Ishikawa (cell line): Measurements from ENCODE around the gene TCEAL9.

ENCODE experiments used
- CEBPB ChIP-seq: IDR thresholded peaks from 2 replicates; pipeline ENCODE4 v1.6.1; 2012
- CREB1 ChIP-seq: IDR thresholded peaks from 2 replicates; pipeline ENCODE4 v1.6.1; 2012; ENCODE audit warnings: low read depth
- EGR1 ChIP-seq: IDR thresholded peaks from 2 replicates; pipeline ENCODE4 v1.6.1; 2012
- EP300 ChIP-seq: IDR thresholded peaks from 2 replicates; pipeline ENCODE4 v1.6.1; 2012; ENCODE audit warnings: borderline replicate concordance
- FOXM1 ChIP-seq: IDR thresholded peaks from 2 replicates; pipeline ENCODE4 v1.6.1; 2012; ENCODE audit warnings: low read depth, borderline replicate concordance
- NFIC ChIP-seq: IDR thresholded peaks from 2 replicates; pipeline ENCODE4 v1.6.1; 2012
- RAD21 ChIP-seq: IDR thresholded peaks from 2 replicates; pipeline ENCODE4 v1.6.1; 2012; ENCODE audit warnings: low read depth
- TAF1 ChIP-seq: IDR thresholded peaks from 2 replicates; pipeline ENCODE4 v1.6.1; 2012; ENCODE audit warnings: low read depth, mild to moderate bottlenecking
- TCF12 ChIP-seq: IDR thresholded peaks from 2 replicates; pipeline ENCODE4 v1.6.1; 2012; ENCODE audit warnings: low read depth
- TEAD4 ChIP-seq: IDR thresholded peaks from 2 replicates; pipeline ENCODE4 v1.6.1; 2012
- YY1 ChIP-seq: IDR thresholded peaks from 2 replicates; pipeline ENCODE4 v1.6.1; 2012; ENCODE audit warnings: low read depth
- ZBTB7A ChIP-seq: IDR thresholded peaks from 2 replicates; pipeline ENCODE4 v1.6.1; 2012; ENCODE audit warnings: low read depth
- TF ChIP-seq, protein P1 (sequence below): IDR thresholded peaks from 2 replicates; pipeline ENCODE4 v1.6.1; 2012
- TF ChIP-seq, protein P2 (sequence below): IDR thresholded peaks from 2 replicates; pipeline ENCODE4 v1.6.1; 2012; ENCODE audit warnings: low read depth, mild to moderate bottlenecking
- TF ChIP-seq, protein P3 (sequence below): IDR thresholded peaks from 2 replicates; pipeline ENCODE4 v1.6.1; 2012

TCEAL9 gene

DNA sequence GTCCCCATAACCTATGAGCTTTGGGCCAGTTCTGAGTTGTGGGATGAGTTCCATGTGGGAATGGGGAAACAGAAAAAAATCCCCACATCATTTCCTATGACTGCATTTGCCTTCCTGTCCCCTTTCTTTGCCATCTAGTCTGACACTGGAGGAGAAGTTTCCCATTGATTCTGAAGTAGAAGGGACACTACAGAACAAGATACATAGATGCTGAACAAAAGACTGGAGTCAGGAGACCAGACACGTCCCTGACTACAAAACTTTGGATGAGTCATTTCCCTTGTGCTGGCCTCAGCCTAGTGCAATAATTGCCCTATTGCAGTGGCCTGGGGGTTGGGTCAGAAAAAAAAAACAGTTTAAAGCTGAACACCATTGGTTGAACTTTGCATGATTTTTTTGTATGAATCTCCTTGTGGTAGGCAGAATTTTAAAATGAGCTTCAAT, 42.1 kb downstream of the TCEAL9 start:
- no peak for TF ChIP-seq TCF12
- no peak for TF ChIP-seq YY1
- TF ChIP-seq EP300, result no peak
- TF ChIP-seq CEBPB, result no peak
- no peak for TF ChIP-seq NFIC
- TF ChIP-seq FOXM1, result no peak
- TF ChIP-seq, protein P1, sequence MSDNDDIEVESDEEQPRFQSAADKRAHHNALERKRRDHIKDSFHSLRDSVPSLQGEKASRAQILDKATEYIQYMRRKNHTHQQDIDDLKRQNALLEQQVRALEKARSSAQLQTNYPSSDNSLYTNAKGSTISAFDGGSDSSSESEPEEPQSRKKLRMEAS, result no peak
- TF ChIP-seq, protein P2, sequence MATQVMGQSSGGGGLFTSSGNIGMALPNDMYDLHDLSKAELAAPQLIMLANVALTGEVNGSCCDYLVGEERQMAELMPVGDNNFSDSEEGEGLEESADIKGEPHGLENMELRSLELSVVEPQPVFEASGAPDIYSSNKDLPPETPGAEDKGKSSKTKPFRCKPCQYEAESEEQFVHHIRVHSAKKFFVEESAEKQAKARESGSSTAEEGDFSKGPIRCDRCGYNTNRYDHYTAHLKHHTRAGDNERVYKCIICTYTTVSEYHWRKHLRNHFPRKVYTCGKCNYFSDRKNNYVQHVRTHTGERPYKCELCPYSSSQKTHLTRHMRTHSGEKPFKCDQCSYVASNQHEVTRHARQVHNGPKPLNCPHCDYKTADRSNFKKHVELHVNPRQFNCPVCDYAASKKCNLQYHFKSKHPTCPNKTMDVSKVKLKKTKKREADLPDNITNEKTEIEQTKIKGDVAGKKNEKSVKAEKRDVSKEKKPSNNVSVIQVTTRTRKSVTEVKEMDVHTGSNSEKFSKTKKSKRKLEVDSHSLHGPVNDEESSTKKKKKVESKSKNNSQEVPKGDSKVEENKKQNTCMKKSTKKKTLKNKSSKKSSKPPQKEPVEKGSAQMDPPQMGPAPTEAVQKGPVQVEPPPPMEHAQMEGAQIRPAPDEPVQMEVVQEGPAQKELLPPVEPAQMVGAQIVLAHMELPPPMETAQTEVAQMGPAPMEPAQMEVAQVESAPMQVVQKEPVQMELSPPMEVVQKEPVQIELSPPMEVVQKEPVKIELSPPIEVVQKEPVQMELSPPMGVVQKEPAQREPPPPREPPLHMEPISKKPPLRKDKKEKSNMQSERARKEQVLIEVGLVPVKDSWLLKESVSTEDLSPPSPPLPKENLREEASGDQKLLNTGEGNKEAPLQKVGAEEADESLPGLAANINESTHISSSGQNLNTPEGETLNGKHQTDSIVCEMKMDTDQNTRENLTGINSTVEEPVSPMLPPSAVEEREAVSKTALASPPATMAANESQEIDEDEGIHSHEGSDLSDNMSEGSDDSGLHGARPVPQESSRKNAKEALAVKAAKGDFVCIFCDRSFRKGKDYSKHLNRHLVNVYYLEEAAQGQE, result no peak
- TF ChIP-seq RAD21, result no peak
- TF ChIP-seq CREB1, result no peak
- no peak for TF ChIP-seq TAF1
- TF ChIP-seq, protein P3, sequence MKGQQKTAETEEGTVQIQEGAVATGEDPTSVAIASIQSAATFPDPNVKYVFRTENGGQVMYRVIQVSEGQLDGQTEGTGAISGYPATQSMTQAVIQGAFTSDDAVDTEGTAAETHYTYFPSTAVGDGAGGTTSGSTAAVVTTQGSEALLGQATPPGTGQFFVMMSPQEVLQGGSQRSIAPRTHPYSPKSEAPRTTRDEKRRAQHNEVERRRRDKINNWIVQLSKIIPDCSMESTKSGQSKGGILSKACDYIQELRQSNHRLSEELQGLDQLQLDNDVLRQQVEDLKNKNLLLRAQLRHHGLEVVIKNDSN, result no peak
- TF ChIP-seq TEAD4, result no peak
- TF ChIP-seq EGR1, result no peak
- TF ChIP-seq ZBTB7A, result no peak

DNA sequence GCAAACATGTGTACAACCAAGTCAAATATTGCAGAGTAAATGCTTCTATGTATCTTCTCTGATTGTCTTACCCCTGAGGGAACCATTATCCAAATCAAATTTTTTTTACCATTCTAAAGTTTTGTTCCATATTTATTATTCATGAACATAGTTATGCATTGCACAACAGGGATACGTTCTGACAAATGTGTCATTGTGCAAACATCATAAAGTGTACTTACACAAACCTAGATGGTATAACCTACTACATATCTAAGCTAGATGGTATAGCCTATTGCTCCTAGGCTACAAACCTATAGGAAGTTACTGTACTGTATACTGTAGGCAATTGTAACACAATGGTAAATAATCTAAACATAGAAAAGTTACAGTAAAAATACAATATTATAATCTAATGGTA, 43.4 kb downstream of the TCEAL9 start:
- TF ChIP-seq ZBTB7A (no peak), NFIC (no peak), EGR1 (no peak), TEAD4 (no peak), TCF12 (no peak), CEBPB (no peak), EP300 (no peak), TAF1 (no peak), YY1 (no peak), CREB1 (no peak), RAD21 (no peak), FOXM1 (no peak)
- TF ChIP-seq, protein P2, result no peak
- TF ChIP-seq, protein P1, result no peak
- TF ChIP-seq, protein P3, result no peak

DNA sequence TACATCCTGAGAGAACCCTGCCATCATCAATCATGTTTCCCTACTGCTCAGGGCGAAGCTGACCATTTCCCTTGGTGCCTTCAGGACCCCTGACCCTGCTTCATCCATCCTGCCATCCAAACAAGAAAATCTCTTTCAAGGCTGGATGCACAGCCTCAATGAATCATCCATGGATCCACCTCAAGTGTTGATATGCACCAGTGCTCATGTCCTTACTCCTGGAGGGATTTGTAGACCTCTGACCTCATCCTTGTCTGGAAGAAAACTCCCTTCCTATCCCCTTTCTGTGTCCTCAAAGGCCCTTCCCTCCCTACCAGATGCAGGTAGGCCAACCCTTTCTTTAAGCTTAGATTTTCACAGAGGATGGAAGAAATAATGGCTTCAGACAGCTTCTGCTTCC, 44.6 kb downstream of the TCEAL9 start:
- TF ChIP-seq ZBTB7A (no peak), CREB1 (no peak), CEBPB (no peak), TAF1 (no peak), EP300 (no peak), EGR1 (no peak), YY1 (no peak), FOXM1 (no peak), NFIC (no peak), TEAD4 (no peak), RAD21 (no peak), TCF12 (no peak)
- TF ChIP-seq, protein P1, result no peak
- TF ChIP-seq, protein P3, result no peak
- TF ChIP-seq, protein P2, result no peak
